HG03571 (cell line): ENCODE results near the gene SMIM43.

Experiments used
- ATAC-seq: cut with Tn5 transposase; IDR thresholded peaks from one replicate; pipeline ENCODE4 v1.9.1; 2021; ENCODE audit not compliant: unreplicated experiment

Gene SMIM43

DNA sequence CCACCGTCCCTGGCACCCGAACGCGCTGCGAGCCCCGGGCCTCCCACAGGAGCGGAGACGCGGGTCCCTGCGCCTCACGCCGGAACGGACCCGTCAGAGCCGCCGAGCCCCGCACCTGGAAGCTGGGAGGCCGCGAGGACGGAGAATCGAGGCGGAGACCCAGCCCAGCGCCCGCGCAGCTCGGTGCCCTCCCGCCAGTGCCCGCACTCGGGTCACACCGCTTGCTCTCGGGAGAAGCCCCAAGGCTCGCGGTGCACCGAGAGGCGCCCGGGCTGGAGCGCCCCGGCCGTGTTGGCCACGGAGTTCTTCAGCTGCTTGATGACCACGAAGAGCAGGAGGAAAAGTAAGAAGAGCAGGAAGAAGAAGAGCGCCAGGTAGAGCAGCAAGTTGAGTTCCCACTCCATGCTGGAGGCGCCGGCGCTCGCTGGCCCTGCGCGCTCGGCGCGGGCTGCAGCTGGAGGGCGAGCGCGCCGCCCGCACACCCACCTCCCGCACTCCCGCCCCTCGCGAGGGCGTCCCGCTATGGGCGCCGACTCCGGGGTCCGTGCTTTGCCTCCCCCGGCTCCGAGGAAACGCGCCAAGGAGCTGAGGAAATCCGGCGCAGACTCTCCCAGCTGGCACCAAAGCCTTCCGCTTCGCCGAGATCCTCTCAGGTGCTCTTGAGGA, at the start of gene SMIM43:
TSS of gene SMIM43 (minus strand) at position 463 of the 666 bp plus-strand sequence. CDS start at position 404, 59 bp downstream.
- ATAC-seq = no peak

DNA sequence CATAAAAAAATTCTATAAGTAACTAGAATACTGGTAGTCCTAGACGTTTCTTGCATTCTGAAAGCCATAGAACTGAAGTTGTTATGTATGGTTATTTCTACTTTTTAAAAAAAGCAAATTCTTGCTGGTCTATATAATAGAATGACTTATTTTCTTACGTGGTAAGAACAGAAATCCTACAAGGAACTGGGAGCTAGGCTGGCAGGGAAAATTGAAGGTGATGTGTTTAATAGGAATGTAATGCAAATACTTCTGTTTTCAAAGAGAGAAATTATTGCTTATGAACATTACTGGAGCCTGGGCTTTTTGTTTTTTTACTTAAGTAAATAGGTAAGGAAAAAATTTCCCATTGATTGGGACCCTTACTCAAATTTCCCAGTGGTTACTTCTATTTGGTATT, 49.8 kb upstream of the SMIM43 start:
- ATAC-seq = no peak

- ATAC-seq = no peak
Measured at GRCh38 chr4:121811122-121811521, 46.2 kb upstream of the SMIM43 start.

- ATAC-seq = no peak
Measured at GRCh38 chr4:121806411-121806810, 41.4 kb upstream of the SMIM43 start.

DNA sequence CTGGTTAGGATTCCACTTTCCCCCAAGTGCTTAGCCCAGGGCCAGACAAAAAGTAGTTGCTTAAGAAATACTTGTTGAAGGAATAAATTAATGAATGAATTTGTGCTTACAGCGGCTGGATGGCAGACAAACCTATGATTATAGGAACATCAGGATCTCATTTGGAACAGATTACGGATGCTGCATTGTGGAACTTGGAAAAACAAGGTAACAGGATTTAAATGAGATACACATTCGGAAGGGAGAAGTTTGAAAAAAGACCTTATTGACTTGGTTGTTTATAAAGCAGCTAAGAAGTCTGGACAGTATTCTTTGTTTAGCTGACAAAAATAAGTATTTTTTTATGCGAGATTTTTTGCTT, 36.7 kb upstream of the SMIM43 start:
- ATAC-seq = no peak

DNA sequence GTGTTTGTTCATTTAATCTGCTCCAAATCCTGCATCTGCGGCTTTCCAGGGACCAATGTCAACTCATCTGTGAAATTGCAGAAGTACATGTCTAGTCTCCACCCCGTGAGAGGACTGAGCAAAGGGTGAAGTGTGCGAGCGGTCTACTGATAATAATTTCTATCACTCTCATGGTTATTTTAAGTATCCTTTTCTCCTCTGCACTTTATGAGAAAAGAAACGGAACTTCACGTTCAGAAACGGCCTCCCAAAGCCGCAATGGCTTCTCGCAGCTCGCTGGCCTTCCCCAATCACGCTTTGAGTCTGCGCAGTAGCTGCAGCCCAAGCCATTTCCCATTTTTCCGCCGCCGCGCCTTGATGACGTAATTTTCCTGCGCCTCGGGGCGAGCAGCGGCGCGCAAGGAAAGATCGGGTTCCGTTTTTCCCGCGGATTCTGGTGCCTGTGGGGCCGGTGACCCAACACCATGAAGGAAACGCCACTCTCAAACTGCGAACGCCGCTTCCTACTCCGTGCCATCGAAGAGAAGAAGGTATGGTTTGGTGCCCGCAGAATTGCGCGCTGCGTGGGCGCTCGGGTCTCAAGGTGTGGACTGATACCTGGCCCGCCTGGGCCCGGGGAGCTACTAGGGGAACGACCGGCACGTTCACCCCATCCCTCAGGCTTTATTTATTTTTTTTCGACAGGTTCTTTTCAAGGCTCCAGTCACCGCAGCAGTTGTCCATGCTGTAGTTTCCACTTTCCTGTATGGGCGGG, 36.2 kb upstream of the SMIM43 start, which contains the start of gene EXOSC9:
TSS of gene EXOSC9 (plus strand) at position 363 of the 754 bp plus-strand sequence. CDS start at position 465, 102 bp downstream.
- ATAC-seq = peak; percentile 85

DNA sequence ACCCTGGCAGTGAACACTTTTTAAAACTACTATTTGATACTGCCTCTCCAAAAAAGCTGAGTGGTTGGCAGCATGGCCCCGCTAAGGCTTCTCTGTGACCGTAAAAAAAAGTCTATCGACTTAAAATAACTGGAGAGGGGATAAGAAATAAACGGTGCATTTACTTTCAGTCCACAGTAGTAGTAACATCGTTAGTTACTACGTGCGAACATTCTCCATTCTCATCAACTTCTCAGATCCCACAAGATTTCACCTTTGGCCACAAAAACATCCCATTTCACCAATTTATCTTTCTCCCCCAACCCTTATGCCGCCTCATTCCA, 35.6 kb upstream of the SMIM43 start:
- ATAC-seq = peak; percentile 24

DNA sequence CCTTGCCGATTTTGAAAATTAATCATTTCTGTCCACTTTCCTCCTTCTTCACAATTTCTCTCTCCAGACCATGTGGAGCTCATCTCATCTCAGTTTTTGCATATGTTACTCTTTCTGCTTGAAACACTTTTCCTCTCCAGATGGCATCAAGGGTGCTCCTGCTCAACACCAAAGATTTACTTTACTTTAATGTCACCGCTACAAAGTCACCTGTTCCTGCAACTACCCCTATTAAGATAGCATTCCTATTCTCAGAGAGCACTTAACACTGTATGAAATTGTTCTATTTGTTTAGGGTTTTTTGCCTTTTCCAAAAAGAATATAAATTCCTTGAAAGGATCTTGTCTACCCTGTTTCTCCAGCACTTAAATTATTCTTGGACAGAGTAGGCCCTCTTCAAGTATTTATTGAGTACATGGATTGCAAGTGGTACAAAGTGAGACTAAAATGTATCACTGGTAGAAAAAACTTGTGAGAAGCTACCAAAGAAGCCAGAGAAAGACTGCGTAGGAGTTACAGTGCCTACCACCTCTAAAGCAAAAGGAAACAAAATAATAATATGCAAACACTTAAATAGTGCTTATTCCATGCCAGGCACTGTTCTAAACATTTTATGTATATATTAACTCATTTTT, 35.0 kb upstream of the SMIM43 start:
- ATAC-seq = no peak

GRCh38 chr4:121799208-121799823, 34.4 kb upstream of the SMIM43 start:
- no peak for ATAC-seq

DNA sequence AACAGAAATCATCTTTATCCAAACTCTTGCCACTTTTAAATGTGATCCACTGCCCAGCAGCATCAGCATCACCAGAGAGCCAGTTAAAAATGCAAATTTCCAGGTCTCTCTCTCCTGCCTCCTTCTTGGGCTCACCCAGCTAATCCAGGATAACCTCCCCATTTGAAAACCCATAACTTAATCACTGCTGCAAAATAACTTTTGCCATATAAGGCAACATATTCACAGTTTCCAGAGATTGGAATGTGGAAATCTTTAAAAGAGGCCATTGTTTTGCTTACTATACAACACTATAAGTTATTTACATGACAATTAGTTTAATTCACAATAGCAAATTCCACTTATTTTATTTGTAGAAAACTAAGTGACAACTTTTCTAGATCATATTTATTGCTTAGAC, 31.3 kb upstream of the SMIM43 start:
- no peak for ATAC-seq

DNA sequence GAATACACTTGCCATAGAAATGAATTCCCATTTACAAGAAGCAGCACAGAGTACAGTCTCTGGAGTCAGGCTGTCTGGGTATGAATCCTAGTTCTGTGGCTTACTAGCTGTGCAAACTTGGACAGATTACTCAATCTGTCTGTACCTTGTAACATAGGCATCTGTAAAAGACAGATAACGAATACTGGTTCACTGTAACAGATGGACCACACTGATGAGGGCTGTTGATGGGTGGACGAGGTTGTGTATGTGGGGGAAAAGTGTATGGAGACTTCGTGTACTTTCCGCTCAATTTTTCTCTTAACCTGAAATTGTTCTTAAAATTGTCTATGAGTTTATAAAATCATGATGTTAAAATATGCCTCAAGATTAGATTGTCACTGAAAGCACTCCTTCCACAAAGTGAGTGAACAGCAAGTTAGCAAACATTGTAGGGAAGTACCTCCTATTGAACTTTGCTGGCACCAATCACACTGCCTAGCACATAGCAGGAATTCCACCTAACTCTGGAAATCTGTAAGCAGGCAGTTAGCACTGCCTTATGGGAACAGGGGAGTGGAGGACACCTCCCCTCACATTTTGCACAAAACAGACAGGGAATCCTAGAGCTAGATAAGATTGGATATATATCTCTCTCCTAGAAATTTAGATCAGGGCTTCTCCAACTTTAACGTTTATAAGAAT, 29.7 kb upstream of the SMIM43 start:
- no peak for ATAC-seq

DNA sequence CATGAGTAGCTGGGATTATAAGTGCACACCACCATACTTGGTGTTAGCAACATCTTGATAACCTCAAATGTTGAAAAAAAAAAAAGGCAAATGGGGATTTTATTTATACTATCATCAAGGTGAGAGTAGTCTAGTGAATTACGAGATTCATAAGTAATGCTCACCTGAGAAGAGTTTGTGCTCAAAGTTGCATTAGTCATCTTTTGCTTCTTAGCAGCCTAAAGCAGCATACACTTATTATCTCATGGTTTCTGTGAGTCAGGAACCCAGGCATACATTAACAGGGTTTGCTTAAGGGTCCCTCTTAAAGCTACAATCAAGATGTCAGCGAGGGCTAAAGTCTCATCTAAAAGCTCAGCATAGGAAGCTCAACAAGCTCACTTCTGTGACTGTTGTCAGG, 28.0 kb upstream of the SMIM43 start:
- no peak for ATAC-seq

DNA sequence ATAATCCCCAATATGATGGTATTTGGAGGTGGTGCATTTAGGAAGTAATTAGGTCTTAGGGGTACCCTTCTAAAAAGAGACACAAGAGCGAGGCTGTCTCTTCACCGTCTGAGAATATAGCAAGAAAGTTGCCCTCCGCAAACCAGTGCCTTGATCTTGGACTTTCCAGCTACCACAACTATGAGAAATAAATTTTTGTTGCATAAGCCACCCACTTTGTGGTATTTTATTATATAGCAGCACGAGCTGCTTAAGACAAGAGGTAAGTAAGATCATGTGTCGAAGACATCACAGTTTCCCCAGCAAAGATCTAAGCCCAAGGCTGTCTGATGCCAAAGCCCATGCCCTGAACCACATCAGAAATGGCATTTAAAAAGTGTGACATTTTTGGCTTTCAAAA, 26.5 kb upstream of the SMIM43 start:
- no peak for ATAC-seq

GRCh38 chr4:121790976-121791375, 26.0 kb upstream of the SMIM43 start:
- ATAC-seq = no peak

DNA sequence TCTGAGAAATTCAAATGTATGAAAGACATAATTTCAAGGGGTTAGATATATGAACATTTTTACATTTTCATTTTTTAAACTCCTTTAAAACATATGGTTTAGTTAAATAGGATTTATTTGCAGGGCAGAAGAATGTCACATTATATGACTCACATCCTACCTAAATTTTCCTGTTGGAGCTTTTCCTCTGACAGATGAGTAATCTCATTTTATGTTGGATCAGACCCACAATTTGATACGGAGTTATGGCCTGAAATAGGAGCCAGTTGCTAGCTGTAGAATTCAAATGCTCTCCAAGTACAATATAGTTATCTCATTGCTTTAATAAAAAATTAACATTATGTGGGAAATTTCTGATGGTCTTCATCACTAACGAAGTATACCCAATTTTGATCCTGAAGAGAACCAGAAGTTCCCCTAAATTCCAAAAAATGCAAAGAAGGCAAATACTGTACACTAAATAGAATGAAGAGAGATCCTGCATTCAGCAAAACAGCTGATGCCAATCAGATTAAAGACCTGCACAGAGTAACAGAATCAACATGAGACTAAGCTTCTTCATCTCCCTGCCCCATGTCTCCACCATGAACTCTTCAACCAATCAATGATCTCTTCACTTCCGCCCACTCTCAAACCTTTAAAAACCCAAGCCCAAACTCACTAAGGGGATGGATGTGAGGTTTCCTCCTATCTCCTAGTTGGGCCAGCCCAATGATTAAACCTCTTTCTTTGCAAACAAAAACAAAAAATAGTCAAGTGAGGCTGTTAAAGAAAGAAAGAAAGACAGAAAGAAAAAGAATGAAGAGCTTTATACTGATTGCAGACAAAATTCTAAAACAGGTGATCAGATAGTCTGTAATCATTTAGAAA, 25.2 kb upstream of the SMIM43 start:
- ATAC-seq = no peak

GRCh38 chr4:121789455-121789854, 24.5 kb upstream of the SMIM43 start:
- ATAC-seq = no peak

DNA sequence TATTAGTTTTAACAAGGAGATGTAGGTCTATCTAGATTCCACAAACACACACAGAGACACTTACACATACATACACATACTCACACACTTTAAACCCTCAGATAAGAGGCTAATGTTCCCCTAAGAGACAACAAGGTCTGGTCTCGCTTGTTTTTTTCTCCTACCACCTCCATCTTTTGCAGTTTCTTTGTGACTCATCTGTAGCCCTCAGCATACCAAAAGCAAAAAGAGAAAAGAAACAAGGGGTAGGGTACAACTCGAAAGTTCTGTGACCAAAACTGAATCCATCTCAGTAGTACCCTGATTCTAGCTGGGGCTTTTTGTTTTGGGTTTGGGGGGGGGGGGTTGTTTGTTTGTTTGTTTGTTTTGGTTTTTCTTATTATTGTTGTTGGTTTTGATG, 23.9 kb upstream of the SMIM43 start:
- ATAC-seq = peak; percentile 82

- no peak for ATAC-seq
Measured at GRCh38 chr4:121786221-121786620, 21.3 kb upstream of the SMIM43 start.

DNA sequence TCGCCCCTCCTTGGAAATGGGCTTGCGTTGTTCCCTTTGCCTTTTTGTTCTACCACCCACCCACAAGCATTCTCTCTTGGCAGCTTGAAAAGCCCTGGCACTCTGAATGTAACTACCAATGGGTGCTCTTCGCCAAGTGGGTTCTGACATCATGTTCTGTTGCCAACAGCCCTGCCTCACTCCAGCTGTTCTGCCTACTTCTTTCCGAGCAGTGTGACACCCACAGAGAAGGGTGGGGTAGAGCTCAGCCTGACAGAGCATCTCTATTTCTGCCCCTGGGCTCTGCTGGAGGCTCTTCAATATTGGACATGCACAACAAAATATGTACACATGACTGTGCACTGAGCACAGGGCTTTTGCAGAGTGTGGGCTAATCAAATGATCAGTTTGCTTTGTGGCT, 20.5 kb upstream of the SMIM43 start:
- ATAC-seq = no peak

GRCh38 chr4:121784975-121785374, 20.0 kb upstream of the SMIM43 start:
- ATAC-seq = no peak
